PC-9 (cell line): ENCODE data around the gene SH3BGRL3. TPM values are rescaled to one million over a fixed set of nuclear protein-coding genes. Genes with fewer than 3 reads are reported as not detected.
"Not testable (repeated sequence)": the region's sequence is repeated elsewhere in the genome, so short reads cannot be mapped to it uniquely, and the experiment has no call there.

ENCODE experiments used
- BruUV-seq: library from RNA; stranded (reverse); fragments of 400-500 nt; replicated peaks from 2 replicates; lab custom pipeline; 2021; lab: Mats Ljungman, UMichigan
- CTCF ChIA-PET: fragments of 300-600 bp; sonication (Branson Sonifier 250); formaldehyde crosslinking; loops from one replicate; lab custom pipeline; 2022; ENCODE audit warnings: antibody characterized with exemption; lab: Charles Lee
- POLR2A ChIA-PET: fragments of 300-600 bp; sonication (Branson Sonifier 250); formaldehyde crosslinking; loops from one replicate; lab custom pipeline; 2022; ENCODE audit warnings: antibody characterized with exemption; ENCODE audit not compliant: unreplicated experiment; lab: Charles Lee
- DNase-seq, 2 experiments: peaks; one replicate each; pipeline versions ENCODE4 v3.0.0 to v3.0.0-alpha.2; 2015 to 2022; ENCODE audit warnings: mixed read lengths in 1 of 2
- H2AFZ ChIP-seq: fragments of 200-600 bp; sonication (generic); 2 replicates; pipeline ENCODE4 v1.8.1; 2017; ENCODE audit warnings: antibody characterized with exemption
- H3F3A ChIP-seq: fragments of 200-600 bp; sonication (generic); 2 replicates; pipeline ENCODE4 v1.8.1; 2017; ENCODE audit warnings: antibody characterized with exemption, mild to moderate bottlenecking, low read depth; ENCODE audit not compliant: insufficient read depth
- H3K27ac ChIP-seq: fragments of 200-600 bp; sonication (generic); 2 replicates; pipeline ENCODE4 v1.6.1; 2016; ENCODE audit warnings: mixed run types
- H3K27me3 ChIP-seq: fragments of 200-600 bp; sonication (generic); 2 replicates; pipeline ENCODE4 v1.6.1; 2016; ENCODE audit warnings: low read depth, mixed run types; ENCODE audit not compliant: insufficient read depth
- H3K36me3 ChIP-seq: fragments of 200-600 bp; sonication (generic); 2 replicates; pipeline ENCODE4 v1.6.1; 2016; ENCODE audit warnings: low read depth, mixed run types
- H3K4me1 ChIP-seq: fragments of 200-600 bp; sonication (generic); replicated peaks from 2 replicates; pipeline ENCODE4 v1.6.1; 2016; ENCODE audit warnings: mixed run types; ENCODE audit not compliant: insufficient read depth
- H3K4me2 ChIP-seq: fragments of 200-600 bp; sonication (generic); 2 replicates; pipeline ENCODE4 v1.6.1; 2017; ENCODE audit warnings: mixed run types
- H3K4me3 ChIP-seq: fragments of 200-600 bp; sonication (generic); 2 replicates; pipeline ENCODE4 v1.6.1; 2016; ENCODE audit warnings: mixed run types
- H3K79me2 ChIP-seq: fragments of 200-600 bp; sonication (generic); 2 replicates; pipeline ENCODE4 v1.6.1; 2017; ENCODE audit warnings: low read depth, mixed run types
- H3K9me2 ChIP-seq: fragments of 200-600 bp; sonication (generic); 2 replicates; pipeline ENCODE4 v1.8.1; 2017; ENCODE audit warnings: mild to moderate bottlenecking; ENCODE audit not compliant: insufficient read depth
- H3K9me3 ChIP-seq: fragments of 200-600 bp; sonication (generic); 2 replicates; pipeline ENCODE4 v1.8.1; 2016; ENCODE audit warnings: low read depth; ENCODE audit not compliant: insufficient read depth
- H4K20me1 ChIP-seq: fragments of 200-600 bp; sonication (generic); 2 replicates; pipeline ENCODE4 v1.8.1; 2017; ENCODE audit not compliant: insufficient read depth
- CTCF ChIP-seq: fragments of 200-600 bp; sonication (generic); conservative IDR thresholded peaks from 2 replicates; pipeline ENCODE4 v1.6.1; 2017; ENCODE audit warnings: mixed run types, antibody characterized with exemption, mild to moderate bottlenecking, moderate library complexity
- EZH2 ChIP-seq: fragments of 200-600 bp; sonication (generic); IDR thresholded peaks from 2 replicates; pipeline ENCODE4 v1.8.0; 2017; ENCODE audit warnings: antibody characterized with exemption, low read depth
- intact Hi-C: fragments of 100-400 bp; cut with micrococcal nuclease; formaldehyde crosslinking; loops from one replicate; pipeline ENCODE4 v1.10.0; 2022; ENCODE audit not compliant: unreplicated experiment
- total RNA-seq: library from RNA; stranded (reverse); gene quantifications from 2 replicates; pipeline ENCODE4 v1.2.3, GENCODE V29; 2021

SH3BGRL3 gene
- total RNA-seq, 1 experiment from 2014 or later, result 206 TPM

- BruUV-seq, result no TSS peak
- Histone ChIP-seq H2AFZ (no peak overlapping the region), H4K20me1 (no peaks in the 10 kb centered on the region), H3K4me3 (no peak overlapping the region), H3K27ac (no peak overlapping the region), H3K9me2 (no peaks in the 10 kb centered on the region), H3K36me3 (no peaks in the 10 kb centered on the region), H3F3A (no peaks in the 10 kb centered on the region; the same call in 1 of the 2 replicates), H3K4me1 (no peaks in the 10 kb centered on the region), H3K79me2 (no peaks in the 10 kb centered on the region), H3K4me2 (no peak overlapping the region), H3K9me3 (no peaks in the 10 kb centered on the region), H3K27me3 (no peaks in the 10 kb centered on the region)
- TF ChIP-seq CTCF (no peak), EZH2 (no peak)
- no peak for DNase-seq
- intact Hi-C loops, result no loop called here
- ChIA-PET CTCF (no interaction called here), POLR2A (no interaction called here)
These were observed 12.1 kb downstream of the SH3BGRL3 start for GRCh38 chr1:26291939-26292338.

- H3K79me2 ChIP-seq, H2AFZ ChIP-seq, DNase-seq, H3K36me3 ChIP-seq, H3K27ac ChIP-seq, H3K4me2 ChIP-seq, H3K9me3 ChIP-seq, H3K27me3 ChIP-seq, H4K20me1 ChIP-seq, H3K4me3 ChIP-seq, CTCF ChIA-PET, H3F3A ChIP-seq, BruUV-seq, H3K4me1 ChIP-seq, intact Hi-C loops, H3K9me2 ChIP-seq, POLR2A ChIA-PET: not testable (repeated sequence)
These were observed 12.8 kb downstream of the SH3BGRL3 start for GRCh38 chr1:26292735-26293134.

GRCh38 chr1:26293911-26294463 is 14.1 kb downstream of the SH3BGRL3 start:
- Histone ChIP-seq H3K27ac (no peak overlapping the region), H4K20me1 (no peaks in the 10 kb centered on the region), H2AFZ (no peak overlapping the region), H3F3A (peaks cover 7% of the 10 kb centered on the region; the same call in 1 of the 2 replicates), H3K36me3 (no peaks in the 10 kb centered on the region), H3K79me2 (no peaks in the 10 kb centered on the region), H3K9me3 (no peaks in the 10 kb centered on the region), H3K4me1 (peaks cover 14% of the 10 kb centered on the region), H3K4me3 (no peak overlapping the region), H3K4me2 (no peak overlapping the region), H3K27me3 (no peaks in the 10 kb centered on the region), H3K9me2 (no peaks in the 10 kb centered on the region)
- POLR2A ChIA-PET, result no interaction called here
- TF ChIP-seq CTCF (no peak), EZH2 (no peak)
- CTCF ChIA-PET, result no interaction called here
- no peak for DNase-seq
- intact Hi-C loops, result no loop called here
- no TSS peak for BruUV-seq
